ENCODE measurements around the gene UNC5CL.

- TF ChIP-seq POLR2AphosphoS5 (IDR thresholded peaks at IDR 0.05) = no peak
- TF ChIP-seq CTCF (IDR thresholded peaks at IDR 0.05) = no peak
- TF ChIP-seq POLR2A (IDR thresholded peaks at IDR 0.05) = no peak
- no peak for TF ChIP-seq EP300 (IDR thresholded peaks at IDR 0.05)
Measured at GRCh38 chr6:40982917-40983316, 56.1 kb downstream of the UNC5CL start.

Measured in upper lobe of left lung (tissue), 4 donors.